Liver (tissue), 9 donors: ENCODE measurements around the gene NAIF1. TPM values are rescaled to one million over a fixed set of nuclear protein-coding genes. Genes with fewer than 3 reads are reported as not detected.

Experiments used
- DNase-seq: peaks from one replicate; pipeline ENCODE4 v3.0.0-alpha.2; 2017; ENCODE audit warnings: low spot score
- H3K27ac ChIP-seq, 2 donors: one replicate each; pipeline ENCODE4 v1.7.0; 2013; ENCODE audit warnings: inconsistent platforms in 2 of 2, low read length in 2 of 2, control low read depth in 1 of 2, low read depth in 1 of 2, mild to moderate bottlenecking in 1 of 2
- H3K27me3 ChIP-seq, 4 donors: one replicate each; pipeline versions ENCODE4 v1.6.1 to v1.7.0; 2013; ENCODE audit warnings: low read length in 3 of 4, inconsistent platforms in 1 of 4, mild to moderate bottlenecking in 1 of 4, moderate library complexity in 1 of 4; ENCODE audit not compliant: control insufficient read depth in 4 of 4, insufficient read depth in 4 of 4
- H3K36me3 ChIP-seq, 4 donors: one replicate each; pipeline versions ENCODE4 v1.6.1 to v1.7.0; 2013; ENCODE audit warnings: low read length in 3 of 4, mild to moderate bottlenecking in 3 of 4, low read depth in 1 of 4, moderate library complexity in 1 of 4; ENCODE audit not compliant: control insufficient read depth in 4 of 4, insufficient read depth in 3 of 4
- H3K4me1 ChIP-seq, 4 donors: one replicate each; pipeline versions ENCODE4 v1.6.1 to v1.7.0; 2013; ENCODE audit warnings: low read length in 3 of 4, mild to moderate bottlenecking in 3 of 4, moderate library complexity in 1 of 4; ENCODE audit not compliant: control insufficient read depth in 4 of 4, insufficient read depth in 4 of 4
- H3K4me3 ChIP-seq, 3 donors: one replicate each; pipeline versions ENCODE4 v1.6.1 to v1.7.0; 2013; ENCODE audit warnings: low read length in 3 of 3, control low read depth in 1 of 3, low read depth in 1 of 3, mild to moderate bottlenecking in 1 of 3
- H3K9ac ChIP-seq, 2 donors: one replicate each; pipeline ENCODE4 v1.7.0; 2013; ENCODE audit warnings: low read length in 2 of 2, mild to moderate bottlenecking in 2 of 2, moderate library complexity in 2 of 2, control low read depth in 1 of 2, low read depth in 1 of 2
- H3K9me3 ChIP-seq, 4 donors: one replicate each; pipeline versions ENCODE4 v1.6.1 to v1.7.0; 2013; ENCODE audit warnings: low read length in 3 of 4; ENCODE audit not compliant: control insufficient read depth in 4 of 4
- ATF3 ChIP-seq: IDR thresholded peaks from 2 replicates; pipeline ENCODE4 v1.6.1; 2016; ENCODE audit warnings: antibody characterized with exemption
- CTCF ChIP-seq: fragments of 150-350 bp; IDR thresholded peaks from 2 replicates; pipeline ENCODE4 v1.5.1; 2017; ENCODE audit warnings: improper control_type of control experiment, low read depth, low read length; ENCODE audit not compliant: missing input control
- EGR1 ChIP-seq, 2 donors: IDR thresholded peaks; 2 replicates each; pipeline ENCODE4 v1.6.1; 2016 to 2018; ENCODE audit warnings: antibody characterized with exemption in 2 of 2, low read depth in 2 of 2
- FOXA1 ChIP-seq: IDR thresholded peaks from 2 replicates; pipeline ENCODE4 v1.6.1; 2016; ENCODE audit warnings: antibody characterized with exemption
- FOXA2 ChIP-seq: IDR thresholded peaks from 2 replicates; pipeline ENCODE4 v1.6.1; 2016; ENCODE audit warnings: antibody characterized with exemption
- GABPA ChIP-seq, 2 donors: IDR thresholded peaks in 1 of 2; conservative IDR thresholded peaks in 1 of 2; 2 replicates each; pipeline ENCODE4 v1.6.1; 2016; ENCODE audit warnings: antibody characterized with exemption in 2 of 2, mild to moderate bottlenecking in 1 of 2, moderate library complexity in 1 of 2
- HNF4A ChIP-seq, 2 donors: conservative IDR thresholded peaks; 2 replicates each; pipeline ENCODE4 v1.6.1; 2016; ENCODE audit warnings: antibody characterized with exemption in 2 of 2, mild to moderate bottlenecking in 2 of 2
- HNF4G ChIP-seq: IDR thresholded peaks from 2 replicates; pipeline ENCODE4 v1.6.1; 2016; ENCODE audit warnings: antibody characterized with exemption
- JUND ChIP-seq, 2 donors: IDR thresholded peaks; 2 replicates each; pipeline ENCODE4 v1.6.1; 2016; ENCODE audit warnings: antibody characterized with exemption in 2 of 2
- MAX ChIP-seq: IDR thresholded peaks from 2 replicates; pipeline ENCODE4 v1.6.1; 2016; ENCODE audit warnings: antibody characterized with exemption
- NR2F2 ChIP-seq: IDR thresholded peaks from 2 replicates; pipeline ENCODE4 v1.6.1; 2016; ENCODE audit warnings: antibody characterized with exemption
- RAD21 ChIP-seq, 2 donors: IDR thresholded peaks; 2 replicates each; pipeline ENCODE4 v1.6.1; 2016; ENCODE audit warnings: antibody characterized with exemption in 2 of 2, mild to moderate bottlenecking in 2 of 2
- REST ChIP-seq: IDR thresholded peaks from 2 replicates; pipeline ENCODE4 v1.6.1; 2016; ENCODE audit warnings: antibody characterized with exemption, mild to moderate bottlenecking
- RXRA ChIP-seq, 2 donors: IDR thresholded peaks; 2 replicates each; pipeline ENCODE4 v1.6.1; 2017 to 2018; ENCODE audit warnings: antibody characterized with exemption in 2 of 2, mild to moderate bottlenecking in 1 of 2
- SP1 ChIP-seq: IDR thresholded peaks from 2 replicates; pipeline ENCODE4 v1.6.1; 2018; ENCODE audit warnings: antibody characterized with exemption, mild to moderate bottlenecking
- TAF1 ChIP-seq: conservative IDR thresholded peaks from 2 replicates; pipeline ENCODE4 v1.6.1; 2016; ENCODE audit warnings: antibody characterized with exemption, mild to moderate bottlenecking
- YY1 ChIP-seq: IDR thresholded peaks from 2 replicates; pipeline ENCODE4 v1.6.1; 2016; ENCODE audit warnings: antibody characterized with exemption, mild to moderate bottlenecking
- ZBTB33 ChIP-seq: IDR thresholded peaks from 2 replicates; pipeline ENCODE4 v1.6.1; 2016; ENCODE audit warnings: antibody characterized with exemption
- WGBS: extraction: QIAGEN DNeasy Blood & Tissue Kit; methylation state at CpG from one replicate; pipeline ENCODE4 v1.1.7; 2013; 5-methylcytosine and 5-hydroxymethylcytosine counted together
- polyA plus RNA-seq, 2 donors: library from polyadenylated mRNA; stranded (reverse) in 1 of 2; unstranded in 1 of 2; fragments of 200-250 nt in 1 of 2; fragments of >200 nt in 1 of 2; fragmentation: Nextera tagmentation in 1 of 2; extraction: Ambion mirVana in 1 of 2; gene quantifications; one replicate each; pipeline versions ENCODE4 v1.2.1 to v1.2.3, GENCODE V29; 2013 to 2015
- total RNA-seq, 2 donors: library from RNA; depleted of rRNA; stranded (reverse); fragments of >200 nt; gene quantifications; one replicate each; pipeline ENCODE4 v1.2.3, GENCODE V29; 2014
- donor health status: healthy.
- donor health status: healthy.
- donor health status: healthy.
- donor health status: healthy.
- donor health status: healthy.

The NAIF1 gene
- total and polyA plus RNA-seq, 4 donors: 2.5 to 6.5 (median 4.7) TPM

GRCh38 chr9:128104171-128104618 lies 37.1 kb upstream of the NAIF1 start:
- Histone ChIP-seq H3K9ac (peak overlapping the region; percentile 23 to 66), H3K27me3 (no peaks in the 10 kb centered on the region), H3K9me3 (no peaks in the 10 kb centered on the region), H3K27ac (peak overlapping the region; percentile 91 to 94), H3K4me1 (peaks cover 13 to 75% (median 52%) of the 10 kb centered on the region in 4 donors), H3K4me3 (no peak overlapping the region), H3K36me3 (peaks cover 17 to 40% (median 30%) of the 10 kb centered on the region in 4 donors)
- TF ChIP-seq HNF4G (peak; percentile 97), MAX (peak; percentile 64), CTCF (no peak), RXRA (IDR thresholded peaks at IDR 0.05) (peak; percentile 96 to 98), REST (no peak), ZBTB33 (peak; percentile 87), FOXA1 (peak; percentile 90), NR2F2 (peak; percentile 64), YY1 (peak; percentile 76), ATF3 (peak; percentile 79), JUND (IDR thresholded peaks at IDR 0.05) (peak; percentile 56 to 87), GABPA (IDR thresholded peaks at IDR 0.05 in 1 of 2, conservative IDR thresholded peaks at IDR 0.05 in 1 of 2) (no peak), HNF4A (conservative IDR thresholded peaks at IDR 0.05) (peak; percentile 98 to 99), FOXA2 (peak; percentile 79), TAF1 (peak; percentile 79), EGR1 (IDR thresholded peaks at IDR 0.05; ENCODE audit: low read depth in 2 of 2) (peak; percentile 41 to 42), SP1 (peak; percentile 100), RAD21 (IDR thresholded peaks at IDR 0.05) (peak in 1 of 2 donors; percentile 51)
- DNase-seq: no peak
- WGBS: 21% methylated on average over 6 of the region's 6 CpGs
